Bronchial epithelial cell (primary cell): ENCODE data around the gene AQP1. TPM values are rescaled to one million over a fixed set of nuclear protein-coding genes. Genes with fewer than 3 reads are reported as not detected.

Experiments
- DNase-seq: peaks from one replicate; pipeline ENCODE4 v3.0.0-alpha.2; 2010; ENCODE audit warnings: low read depth
- FAIRE-seq: peaks from 2 replicates; lab custom pipeline; 2011; peaks lifted over from hg19 to GRCh38; lab: Jason Lieb, UNC
- H3K27me3 ChIP-seq: 2 replicates; pipeline ENCODE4 v1.5.1; 2011; ENCODE audit warnings: low read length; ENCODE audit not compliant: control insufficient read depth, insufficient read depth
- H3K36me3 ChIP-seq: 2 replicates; pipeline ENCODE4 v1.5.1; 2011; ENCODE audit warnings: low read length; ENCODE audit not compliant: control insufficient read depth, insufficient read depth
- H3K4me3 ChIP-seq: 2 replicates; pipeline ENCODE4 v1.5.1; 2011; ENCODE audit warnings: mild to moderate bottlenecking, low read depth, low read length, control low read depth
- total RNA-seq: library from RNA; depleted of rRNA; stranded (reverse); fragments of >200 nt; gene quantifications from 2 replicates; pipeline ENCODE4 v1.2.1, GENCODE V29; 2014
- TF ChIP-seq, protein P1 (sequence below): IDR thresholded peaks from 2 replicates; pipeline ENCODE4 v1.5.1; 2011; ENCODE audit warnings: mild to moderate bottlenecking, moderate library complexity, low read length, control low read depth, inconsistent platforms; ENCODE audit not compliant: insufficient read depth, severe bottlenecking

The AQP1 gene
- total RNA-seq, 1 donor from 2014 or later: under 0.01 TPM

DNA sequence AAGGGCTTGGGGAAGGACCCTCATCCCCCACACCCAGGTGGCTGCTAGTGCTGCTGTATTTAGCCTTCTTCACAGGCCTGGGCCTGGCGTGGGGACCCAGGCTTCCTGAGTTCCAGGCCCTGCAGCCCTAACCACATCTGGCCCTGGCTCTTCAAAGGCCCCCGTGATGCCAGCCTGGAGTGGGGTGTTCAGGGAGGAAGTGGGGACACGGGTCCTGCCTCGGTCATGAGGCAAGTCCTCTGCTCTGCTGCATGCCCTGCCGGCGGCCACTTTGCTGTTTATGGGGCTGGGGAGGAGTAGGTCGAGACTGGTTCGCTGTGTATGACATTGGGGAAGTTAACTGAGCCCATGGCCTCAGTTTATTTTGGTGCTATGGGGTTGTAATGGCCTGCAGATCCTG, 8.5 kb upstream of the AQP1 start:
- no peak for DNase-seq
- TF ChIP-seq, protein P1, sequence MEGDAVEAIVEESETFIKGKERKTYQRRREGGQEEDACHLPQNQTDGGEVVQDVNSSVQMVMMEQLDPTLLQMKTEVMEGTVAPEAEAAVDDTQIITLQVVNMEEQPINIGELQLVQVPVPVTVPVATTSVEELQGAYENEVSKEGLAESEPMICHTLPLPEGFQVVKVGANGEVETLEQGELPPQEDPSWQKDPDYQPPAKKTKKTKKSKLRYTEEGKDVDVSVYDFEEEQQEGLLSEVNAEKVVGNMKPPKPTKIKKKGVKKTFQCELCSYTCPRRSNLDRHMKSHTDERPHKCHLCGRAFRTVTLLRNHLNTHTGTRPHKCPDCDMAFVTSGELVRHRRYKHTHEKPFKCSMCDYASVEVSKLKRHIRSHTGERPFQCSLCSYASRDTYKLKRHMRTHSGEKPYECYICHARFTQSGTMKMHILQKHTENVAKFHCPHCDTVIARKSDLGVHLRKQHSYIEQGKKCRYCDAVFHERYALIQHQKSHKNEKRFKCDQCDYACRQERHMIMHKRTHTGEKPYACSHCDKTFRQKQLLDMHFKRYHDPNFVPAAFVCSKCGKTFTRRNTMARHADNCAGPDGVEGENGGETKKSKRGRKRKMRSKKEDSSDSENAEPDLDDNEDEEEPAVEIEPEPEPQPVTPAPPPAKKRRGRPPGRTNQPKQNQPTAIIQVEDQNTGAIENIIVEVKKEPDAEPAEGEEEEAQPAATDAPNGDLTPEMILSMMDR: no peak
- peaks cover 1% of the 10 kb centered on the region for H3K27me3 ChIP-seq
- no peak overlapping the region for H3K4me3 ChIP-seq
- FAIRE-seq: no peak
- H3K36me3 ChIP-seq: no peaks in the 10 kb centered on the region

DNA sequence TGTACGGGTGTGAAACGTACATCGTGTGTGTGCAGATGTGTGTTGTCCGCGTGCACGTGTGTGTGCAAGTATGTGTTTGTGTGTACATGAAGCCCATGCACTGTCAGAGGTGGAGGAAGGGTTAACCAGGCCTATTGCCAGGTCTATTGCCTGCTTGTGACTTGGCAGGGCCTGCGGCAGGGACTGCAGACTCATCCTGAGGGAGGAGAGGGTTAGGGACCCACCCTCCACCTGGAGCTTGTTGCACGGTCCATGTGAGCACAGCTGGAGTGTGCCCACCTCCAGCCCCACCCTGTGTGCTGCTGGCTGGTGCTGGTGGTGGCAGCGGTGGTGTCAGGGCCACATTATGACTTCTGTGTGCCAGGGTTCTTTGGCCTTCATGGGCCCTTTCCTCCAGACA, 7.1 kb upstream of the AQP1 start:
- TF ChIP-seq, protein P1: no peak
- FAIRE-seq (peak; percentile 55), DNase-seq (no peak)
- H3K36me3 ChIP-seq: no peaks in the 10 kb centered on the region
- H3K27me3 ChIP-seq: peaks cover 1% of the 10 kb centered on the region
- no peak overlapping the region for H3K4me3 ChIP-seq

DNA sequence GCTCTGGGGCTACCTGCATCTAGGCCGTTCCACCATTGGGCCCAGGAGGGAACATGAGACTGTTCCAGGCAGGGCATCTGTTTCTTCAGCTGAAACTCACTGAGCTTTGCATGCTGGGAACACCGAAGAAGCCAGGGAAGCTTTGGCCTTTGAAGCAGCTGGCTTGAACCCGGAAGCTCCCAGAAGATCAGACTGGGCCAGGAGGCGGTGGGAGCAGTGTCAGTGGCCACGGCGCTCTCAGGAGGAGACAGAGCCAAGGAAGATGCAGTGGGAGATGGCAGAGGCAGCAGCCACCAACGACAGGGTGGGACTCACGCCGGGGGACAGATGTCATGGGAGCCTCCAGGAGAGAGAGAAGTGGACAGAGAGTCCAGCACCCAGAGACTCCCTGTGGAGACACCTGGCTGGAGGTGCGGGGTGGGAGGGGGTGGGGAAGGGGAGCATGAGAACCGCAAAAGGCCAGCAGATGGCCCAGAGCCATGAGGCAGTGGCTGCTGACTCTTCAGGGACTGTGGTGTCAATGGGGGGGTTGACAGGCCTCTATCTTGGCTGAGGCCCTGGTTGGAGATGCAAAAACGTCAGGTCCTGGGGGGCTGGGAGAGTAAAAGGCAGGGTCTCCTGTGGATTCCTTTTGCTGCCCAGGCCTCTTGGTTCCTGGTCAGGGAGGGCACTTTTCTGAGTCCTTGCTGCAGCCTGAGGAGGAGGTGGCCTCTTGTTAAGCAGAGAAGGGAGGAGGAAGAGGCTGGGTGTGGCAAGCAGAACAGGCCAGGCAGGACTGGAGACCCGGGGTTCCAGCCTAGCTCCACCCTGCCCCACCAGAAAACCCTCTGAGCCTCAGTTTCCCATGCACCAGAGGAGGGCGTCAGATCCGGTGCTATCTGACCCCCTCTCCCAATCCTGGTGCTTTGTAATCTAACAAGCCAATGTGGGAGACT, 6.3 kb upstream of the AQP1 start:
- TF ChIP-seq, protein P1: no peak
- DNase-seq: no peak
- no peak overlapping the region for H3K4me3 ChIP-seq
- peak; percentile 58 for FAIRE-seq
- H3K36me3 ChIP-seq: no peaks in the 10 kb centered on the region
- H3K27me3 ChIP-seq: no peaks in the 10 kb centered on the region

DNA sequence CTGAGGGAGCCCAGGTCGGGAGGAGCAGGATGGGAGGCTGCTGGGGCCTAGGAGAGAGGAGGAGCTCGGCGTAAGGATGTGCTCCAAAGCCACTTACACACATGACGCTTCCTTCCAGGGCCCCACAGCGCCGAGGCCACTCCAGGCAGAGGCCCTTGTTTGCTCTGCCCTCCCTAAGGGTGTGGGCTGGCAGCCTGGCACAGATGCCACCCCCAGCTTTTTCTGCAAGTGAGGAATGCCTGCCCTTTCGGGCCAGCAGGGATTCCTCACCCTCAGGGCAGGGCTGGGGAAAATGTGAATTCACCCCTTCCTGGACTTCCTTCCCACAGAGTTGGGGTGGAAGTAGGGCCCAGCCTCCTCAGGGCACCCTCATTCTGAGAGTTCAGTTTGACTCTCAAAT, 5.6 kb upstream of the AQP1 start:
- FAIRE-seq: no peak

DNA sequence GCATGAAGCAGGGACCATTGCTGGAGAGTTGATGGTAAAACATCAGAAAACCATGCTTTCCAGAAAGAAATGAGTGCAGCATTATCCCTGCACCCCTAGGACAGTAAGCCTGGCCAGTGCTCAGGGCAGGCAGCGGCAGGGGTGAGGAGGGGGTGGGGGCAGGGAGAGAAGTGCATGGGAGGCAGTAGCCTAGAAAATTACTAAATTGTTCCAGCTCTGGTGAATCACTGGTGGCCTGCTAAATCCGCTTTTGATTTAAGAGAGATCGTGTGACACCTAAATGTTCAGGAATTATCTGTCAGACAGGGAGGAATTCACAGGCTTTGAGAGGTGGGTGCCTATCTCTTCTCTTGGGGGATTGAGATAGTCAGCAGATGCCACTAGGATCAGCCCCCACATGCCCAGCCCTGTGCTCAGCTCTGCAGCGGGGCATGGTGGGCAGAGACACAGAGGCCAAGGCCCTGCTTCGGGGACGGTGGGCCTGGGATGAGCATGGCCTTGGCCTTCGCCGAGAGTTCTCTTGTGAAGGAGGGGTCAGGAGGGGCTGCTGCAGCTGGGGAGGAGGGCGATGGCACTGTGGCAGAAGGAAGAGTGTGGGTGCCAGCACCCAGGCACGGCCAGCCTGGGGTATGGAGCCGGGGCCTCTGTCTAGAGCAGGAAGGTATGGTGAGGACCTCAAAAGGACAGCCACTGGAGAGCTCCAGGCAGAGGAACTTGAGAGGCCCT, 5.0 kb upstream of the AQP1 start:
- FAIRE-seq: no peak
- H3K27me3 ChIP-seq: peaks cover 2% of the 10 kb centered on the region

More for the DNA sequence above, 5.6 kb upstream of the AQP1 start:
- Histone ChIP-seq H3K36me3 (no peaks in the 10 kb centered on the region), H3K27me3 (peaks cover 2% of the 10 kb centered on the region), H3K4me3 (no peak overlapping the region)
- TF ChIP-seq, protein P1: no peak
- DNase-seq: no peak

More for the DNA sequence above, 5.0 kb upstream of the AQP1 start:
- Histone ChIP-seq H3K36me3 (no peaks in the 10 kb centered on the region), H3K4me3 (no peak overlapping the region)
- TF ChIP-seq, protein P1: no peak
- no peak for DNase-seq
